WI38 (cell line): Measurements from ENCODE around the gene C16orf92.

Experiments
- H3K4me3 ChIP-seq: 2 replicates; pipeline ENCODE4 v1.5.1; 2011; ENCODE audit warnings: low read depth, mild to moderate bottlenecking, control low read depth, low read length
- CTCF ChIP-seq: IDR thresholded peaks from 2 replicates; pipeline ENCODE4 v1.5.1; 2012; ENCODE audit warnings: low read depth, mild to moderate bottlenecking, control low read depth, low read length

Gene C16orf92

GRCh38 chr16:30046178-30046577 lies 23.2 kb downstream of the C16orf92 start:
- no peak overlapping the region for H3K4me3 ChIP-seq
- no peak for TF ChIP-seq CTCF

GRCh38 chr16:30046588-30046987 lies 23.6 kb downstream of the C16orf92 start:
- H3K4me3 ChIP-seq, result no peak overlapping the region
- no peak for TF ChIP-seq CTCF

- TF ChIP-seq CTCF, result no peak
- no peak overlapping the region for H3K4me3 ChIP-seq
These were observed 26.9 kb downstream of the C16orf92 start for GRCh38 chr16:30049871-30050270.

- TF ChIP-seq CTCF, result no peak
These were observed 28.5 kb downstream of the C16orf92 start for GRCh38 chr16:30051518-30051917.

GRCh38 chr16:30052671-30053372 lies 29.8 kb downstream of the C16orf92 start:
- no peak for TF ChIP-seq CTCF
- H3K4me3 ChIP-seq, result peak overlapping the region; percentile 74

More at GRCh38 chr16:30051518-30051917, 28.5 kb downstream of the C16orf92 start:
- H3K4me3 ChIP-seq, result no peak overlapping the region

- TF ChIP-seq CTCF, result no peak
- H3K4me3 ChIP-seq, result peak overlapping the region; percentile 74
These were observed 30.5 kb downstream of the C16orf92 start for GRCh38 chr16:30053376-30054015.

GRCh38 chr16:30054451-30054850 lies 31.5 kb downstream of the C16orf92 start:
- H3K4me3 ChIP-seq, result peak overlapping the region; percentile 74
- TF ChIP-seq CTCF, result no peak
